Measurements from ENCODE around the gene CD8A.
"Not testable (repeated sequence)": the region's sequence is repeated elsewhere in the genome, so short reads cannot be mapped to it uniquely, and the experiment has no call there.

CD8A gene

DNA sequence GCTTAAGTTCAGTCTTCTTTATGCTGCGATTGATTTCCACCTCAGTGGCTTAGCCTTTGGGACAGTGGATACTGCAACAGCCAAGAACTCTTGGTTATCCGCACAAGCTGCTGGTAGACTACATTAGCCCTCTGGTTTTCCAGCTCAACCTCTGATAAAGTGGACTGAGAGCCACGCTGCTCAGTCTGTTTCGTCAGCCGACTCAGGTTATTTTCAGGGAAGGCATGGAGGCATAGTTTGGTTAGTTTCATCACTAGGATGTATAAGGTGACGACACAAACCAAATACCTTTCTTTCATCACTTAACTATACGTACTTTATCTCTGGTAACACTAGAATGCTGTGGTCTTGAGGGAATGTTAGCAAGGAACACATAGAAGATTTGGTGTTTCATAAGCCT is 14.2 kb downstream of the CD8A start:
- DNase-seq (ENCODE audit: low spot score), result no peak

DNA sequence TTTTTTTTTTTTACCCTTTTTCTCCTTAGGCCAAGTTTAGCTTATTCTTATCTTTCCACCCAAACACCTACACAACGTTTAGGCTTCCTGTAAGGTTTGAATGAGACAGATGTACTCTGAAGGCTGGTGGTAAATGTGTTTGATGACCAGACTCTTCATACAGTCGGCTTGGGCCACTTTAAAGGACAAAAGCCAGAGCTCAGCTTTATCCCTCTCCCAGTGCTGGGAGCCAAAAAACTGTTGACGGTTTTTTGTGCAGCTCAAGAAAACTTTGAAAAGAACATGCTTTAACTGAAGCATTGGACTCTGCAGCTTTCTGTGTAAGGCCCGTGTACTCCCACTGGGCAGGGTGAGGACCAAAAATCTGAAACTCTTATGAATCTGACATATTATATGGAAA is 15.4 kb downstream of the CD8A start:
- no peak for DNase-seq (ENCODE audit: low spot score)

- no peak for DNase-seq (ENCODE audit: low spot score)
These were observed 15.9 kb downstream of the CD8A start for GRCh38 chr2:86774862-86775261.

DNA sequence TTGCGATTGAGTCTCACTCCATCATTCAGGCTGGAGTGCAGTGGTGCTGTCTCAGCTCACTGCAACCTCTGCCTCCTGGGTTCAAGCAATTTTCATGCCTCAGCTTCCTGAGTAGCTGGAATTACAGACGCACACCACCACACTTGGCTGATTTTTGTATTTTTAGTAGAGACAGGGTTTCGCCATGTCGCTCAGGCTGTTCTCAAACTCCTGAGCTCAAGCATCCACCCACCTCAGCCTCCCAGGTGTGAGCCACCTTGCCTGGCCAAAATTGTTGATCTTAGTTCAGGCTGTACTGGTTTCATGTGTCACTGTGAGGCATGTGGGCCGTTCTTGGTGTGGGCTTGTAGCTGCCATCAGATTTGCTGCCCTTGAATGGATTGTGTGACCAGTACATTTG is 18.1 kb downstream of the CD8A start:
- no peak for DNase-seq (ENCODE audit: low spot score)

DNA sequence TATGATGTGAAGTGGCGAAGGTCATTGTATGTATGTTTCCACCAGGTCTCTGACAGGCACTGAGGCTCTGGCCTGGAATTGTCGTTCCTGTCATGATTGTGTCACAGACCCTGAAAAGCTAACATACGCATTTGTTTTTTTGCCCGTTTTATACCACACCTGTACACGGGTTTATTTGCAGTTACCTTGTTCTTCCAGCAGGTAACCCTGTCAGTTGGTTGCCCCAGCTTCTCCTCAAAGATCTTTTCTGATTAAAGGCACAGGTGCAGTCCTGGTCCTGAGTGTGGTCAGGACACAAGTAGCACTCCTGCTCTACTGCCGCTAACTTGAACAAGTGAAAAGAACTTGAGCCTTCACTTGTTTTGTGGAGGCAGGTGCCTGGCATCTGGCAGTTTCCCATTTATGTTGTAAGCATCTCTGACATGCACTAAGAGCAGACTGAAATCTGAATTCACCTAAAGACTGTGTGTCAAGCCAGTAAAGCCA is 19.9 kb downstream of the CD8A start:
- no peak for DNase-seq (ENCODE audit: low spot score)

- DNase-seq (ENCODE audit: low spot score), result no peak
These were observed 20.9 kb downstream of the CD8A start for GRCh38 chr2:86769838-86770237.

DNA sequence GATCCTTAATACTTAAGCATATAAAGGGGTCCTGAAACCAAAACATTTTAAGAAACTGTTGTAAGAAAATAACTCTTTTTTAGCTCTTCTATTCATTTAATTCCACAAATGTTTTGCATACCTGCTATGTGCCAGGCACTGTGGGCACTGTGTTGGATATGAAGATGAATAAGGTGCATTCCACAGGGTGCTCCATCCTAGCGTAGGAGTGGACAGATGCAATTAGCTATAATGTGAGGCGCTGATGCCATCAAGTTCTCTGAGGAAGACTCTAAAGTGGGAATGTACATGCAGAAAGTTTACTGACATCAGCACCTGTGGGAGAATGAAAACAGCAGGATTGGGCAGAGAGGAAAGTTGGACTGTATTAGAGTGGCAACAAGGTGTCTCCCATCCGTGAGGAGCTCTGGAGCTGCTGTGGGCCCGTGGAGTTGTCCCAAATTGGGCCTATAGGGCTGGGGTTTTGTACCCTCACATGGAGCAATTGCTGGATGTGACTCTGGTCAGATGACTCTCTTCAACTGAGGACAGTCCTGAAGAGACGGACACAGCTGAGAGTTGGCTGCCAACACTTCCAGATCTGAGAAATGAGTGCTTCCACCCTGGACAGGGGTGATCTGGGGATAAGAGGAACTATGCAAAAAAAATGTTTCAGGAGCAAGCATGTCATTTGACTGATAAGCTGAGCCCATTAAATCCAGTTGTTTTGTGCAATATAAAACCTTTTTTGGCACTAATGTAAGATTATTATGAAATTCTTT is 22.3 kb downstream of the CD8A start:
- no peak for DNase-seq (ENCODE audit: low spot score)

GRCh38 chr2:86765310-86765695 is 25.4 kb downstream of the CD8A start:
- no peak for DNase-seq (ENCODE audit: low spot score)

- DNase-seq (ENCODE audit: low spot score), result peak; percentile 66
These were observed 25.9 kb downstream of the CD8A start for GRCh38 chr2:86764661-86765309.

GRCh38 chr2:86760371-86760770 is 30.3 kb downstream of the CD8A start:
- no peak for DNase-seq (ENCODE audit: low spot score)

GRCh38 chr2:86758405-86758804 is 32.3 kb downstream of the CD8A start:
- no peak for DNase-seq (ENCODE audit: low spot score)

DNA sequence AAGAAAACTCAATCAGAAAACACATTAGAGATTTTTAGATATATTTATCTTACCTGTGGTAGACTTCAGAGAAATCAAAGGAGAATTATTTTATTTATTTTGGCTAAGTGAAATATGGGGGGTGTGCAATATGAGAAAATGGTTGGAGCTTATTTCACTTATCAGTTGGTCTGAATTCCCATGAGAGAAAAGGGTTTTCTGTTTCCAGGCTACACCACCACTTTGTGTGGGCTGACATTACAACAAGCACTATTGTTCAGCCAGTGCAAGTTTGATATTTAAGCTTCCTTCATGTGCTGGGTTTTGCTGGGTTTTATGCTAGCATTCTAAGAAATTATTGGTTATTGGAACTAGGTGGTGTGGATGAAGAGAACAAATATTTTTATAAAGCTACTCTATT is 37.1 kb downstream of the CD8A start:
- no peak for DNase-seq (ENCODE audit: low spot score)

DNA sequence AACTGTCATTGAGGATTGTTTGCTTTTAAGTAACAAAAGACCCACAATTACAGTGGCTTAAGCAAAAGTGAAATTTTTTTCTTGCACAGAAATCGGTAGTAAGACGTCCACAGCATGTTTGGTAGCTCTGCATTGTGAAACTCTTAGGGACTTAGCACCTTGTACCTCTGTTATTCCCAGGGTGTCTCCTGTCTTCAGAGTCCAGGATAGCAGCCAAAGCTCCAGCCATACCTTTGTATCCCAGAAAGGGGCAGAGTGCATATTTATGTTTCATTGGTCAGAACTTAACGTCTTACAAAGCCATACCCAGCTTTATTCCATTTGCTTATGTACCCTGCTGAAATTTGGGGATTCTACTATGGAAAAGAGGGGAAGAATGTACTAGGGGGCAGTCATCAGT is 37.8 kb downstream of the CD8A start:
- no peak for DNase-seq (ENCODE audit: low spot score)

- DNase-seq (ENCODE audit: low spot score), result no peak
These were observed 38.9 kb downstream of the CD8A start for GRCh38 chr2:86751778-86752177.

- no peak for DNase-seq (ENCODE audit: low spot score)
These were observed 40.4 kb downstream of the CD8A start for GRCh38 chr2:86750240-86750839.

DNA sequence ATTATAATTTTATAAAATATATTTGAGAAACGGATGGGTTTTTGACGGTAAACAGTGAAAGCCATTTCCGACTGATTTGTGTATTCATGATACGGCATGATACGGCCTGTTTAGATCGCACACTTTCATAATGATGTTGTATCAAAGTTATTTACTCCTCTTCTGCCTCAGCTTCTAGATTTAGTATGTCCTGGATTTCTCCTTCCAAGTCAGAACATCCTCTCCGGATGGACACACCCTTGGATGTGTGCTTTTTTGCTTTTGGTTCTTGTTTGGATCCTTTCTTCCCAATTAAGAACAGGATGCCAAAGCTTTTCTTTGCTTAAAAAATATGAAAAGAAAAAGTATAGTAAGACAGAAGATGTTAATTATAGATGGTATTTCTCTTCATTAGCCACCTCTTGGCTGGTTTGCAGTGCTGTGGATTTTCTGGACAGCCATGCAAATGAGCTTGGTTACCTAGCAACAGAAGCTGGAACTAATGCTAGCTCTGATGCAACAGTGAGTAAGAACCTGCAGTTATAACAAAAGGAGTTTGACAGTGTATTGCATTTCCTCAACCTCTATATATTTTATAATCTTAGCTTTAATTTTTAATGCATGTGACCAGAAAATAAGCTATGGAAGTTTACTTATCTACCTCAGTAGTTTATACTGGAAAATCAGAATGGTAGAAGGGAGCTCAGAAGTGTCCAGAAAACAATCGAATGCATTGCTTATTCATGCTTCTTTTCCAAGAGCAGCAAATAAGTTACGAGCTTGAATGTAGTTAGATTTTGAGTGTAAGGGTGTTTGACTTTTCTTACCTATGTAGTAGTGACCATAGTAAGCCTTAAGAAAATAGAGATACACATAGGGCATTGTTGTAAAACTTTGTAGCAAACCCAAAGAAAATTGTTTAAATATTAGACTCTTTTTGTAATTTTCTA is 42.7 kb downstream of the CD8A start:
- DNase-seq (ENCODE audit: low spot score), result peak; percentile 72

- DNase-seq (ENCODE audit: low spot score), result no peak
These were observed 43.8 kb downstream of the CD8A start for GRCh38 chr2:86746939-86747338.

DNA sequence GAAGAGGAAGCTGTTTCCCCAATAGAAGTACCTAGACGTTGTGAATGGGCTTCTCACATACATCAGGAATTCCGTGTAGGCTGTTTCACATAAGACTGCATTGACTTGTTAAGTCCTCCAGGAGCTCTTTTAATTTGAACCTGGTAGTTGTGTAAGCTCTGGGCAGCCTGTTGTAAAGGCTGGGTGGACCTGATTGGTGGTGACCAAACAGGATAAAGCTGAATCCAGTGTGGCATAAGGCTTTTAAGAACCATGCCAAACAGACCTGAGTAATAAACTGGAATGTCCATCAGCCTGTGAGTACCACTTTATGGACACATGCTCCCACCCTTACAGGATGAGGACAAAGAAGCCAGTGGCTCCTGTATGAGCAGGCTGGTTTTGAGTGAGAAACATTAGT is 46.6 kb downstream of the CD8A start:
- no peak for DNase-seq (ENCODE audit: low spot score)

DNA sequence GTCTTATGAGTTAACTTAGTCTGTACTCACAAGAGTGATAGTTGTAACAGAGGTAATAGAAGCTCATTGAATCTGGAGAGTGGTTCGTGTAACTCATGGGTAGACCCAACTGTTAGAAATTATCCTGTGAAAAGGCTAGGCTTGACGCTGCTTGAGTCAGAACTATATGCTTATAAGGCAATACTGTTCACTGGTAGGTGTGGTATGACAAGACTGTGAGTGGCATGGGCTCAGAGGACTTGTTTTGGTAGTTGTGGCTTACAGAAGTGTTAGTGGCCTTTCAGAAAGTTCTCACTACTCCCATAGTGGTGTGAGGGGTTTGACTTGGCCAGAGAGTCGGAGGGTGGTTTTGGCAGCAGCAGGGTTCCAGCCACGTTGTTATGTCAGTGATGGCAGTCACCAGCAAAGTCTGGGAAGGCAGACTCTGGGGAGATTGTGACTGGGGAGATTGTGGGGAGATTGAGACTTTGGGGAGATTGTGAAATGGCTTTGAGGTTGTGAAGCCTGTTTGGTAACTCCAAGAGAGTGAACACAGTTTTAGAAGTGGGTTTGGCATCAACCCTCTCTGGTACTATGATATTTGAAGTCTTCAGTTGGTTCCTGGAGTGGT is 48.7 kb downstream of the CD8A start:
- DNase-seq (ENCODE audit: low spot score), result not testable (repeated sequence)

GRCh38 chr2:86739889-86740288 is 50.8 kb downstream of the CD8A start:
- not testable (repeated sequence) for DNase-seq (ENCODE audit: low spot score)

DNA sequence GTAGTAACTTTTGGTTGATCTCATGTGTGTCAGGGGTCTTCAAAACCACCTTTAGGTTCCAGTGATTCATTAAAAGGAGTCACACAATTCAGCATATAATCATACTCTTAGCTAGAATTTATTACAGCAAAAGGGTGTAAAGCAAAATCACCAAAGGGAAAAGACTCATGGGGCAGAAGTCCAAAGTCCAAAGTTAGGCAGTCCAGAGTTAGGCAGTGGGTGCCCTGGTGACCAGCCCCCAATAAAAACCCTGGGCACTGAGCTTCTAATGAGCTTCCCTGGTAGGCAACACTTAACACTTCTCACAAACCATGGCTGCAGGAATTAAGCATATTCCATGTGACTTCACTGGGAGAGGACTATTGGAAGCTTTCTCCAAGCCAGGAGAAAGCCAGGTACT is 51.2 kb downstream of the CD8A start:
- DNase-seq (ENCODE audit: low spot score), result not testable (repeated sequence)

- DNase-seq (ENCODE audit: low spot score), result peak; percentile 2
These were observed 55.8 kb downstream of the CD8A start for GRCh38 chr2:86734896-86735295.
